Chondrocyte (in vitro differentiated cells): ENCODE data around the gene RBL1. TPM values are rescaled to one million over a fixed set of nuclear protein-coding genes. Genes with fewer than 3 reads are reported as not detected.

Source experiments
- DNase-seq: peaks from one replicate; pipeline ENCODE4 v3.0.0; 2021; ENCODE audit warnings: mixed read lengths, low spot score
- H3K27ac Mint-ChIP-seq: one replicate; pipeline ENCODE4 v1.8.0; 2021; ENCODE audit warnings: mild to moderate bottlenecking, moderate library complexity, mixed read lengths; ENCODE audit not compliant: unreplicated experiment
- H3K27me3 Mint-ChIP-seq: 2 replicates; pipeline ENCODE4 v1.8.0; 2021; ENCODE audit warnings: low read depth, mixed read lengths
- H3K36me3 Mint-ChIP-seq: 2 replicates; pipeline ENCODE4 v1.8.0; 2021; ENCODE audit warnings: low read depth, mixed read lengths
- H3K4me1 Mint-ChIP-seq: 2 replicates; pipeline ENCODE4 v1.8.0; 2021; ENCODE audit warnings: low read depth, mild to moderate bottlenecking, mixed read lengths
- H3K4me3 Mint-ChIP-seq: one replicate; pipeline ENCODE4 v1.8.0; 2021; ENCODE audit warnings: mild to moderate bottlenecking, moderate library complexity, mixed read lengths; ENCODE audit not compliant: unreplicated experiment
- H3K9me3 Mint-ChIP-seq: 2 replicates; pipeline ENCODE4 v1.8.0; 2021; ENCODE audit warnings: low read depth, mixed read lengths
- long read RNA-seq: library from polyadenylated mRNA; stranded (forward); transcript quantifications from one replicate; pipeline ENCODE4 v2.0.0, GENCODE V29; 2021
- total RNA-seq: library from RNA; stranded (reverse); gene quantifications from 3 replicates; pipeline ENCODE4 v1.2.1, GENCODE V29; 2021
- TF ChIP-seq, protein P1 (sequence below): fragments of 200-600 bp; sonication (generic); IDR thresholded peaks from 2 replicates; pipeline ENCODE4 v1.5.0; 2021; ENCODE audit warnings: antibody characterized with exemption, mild to moderate bottlenecking, moderate library complexity

Gene RBL1, protein sequence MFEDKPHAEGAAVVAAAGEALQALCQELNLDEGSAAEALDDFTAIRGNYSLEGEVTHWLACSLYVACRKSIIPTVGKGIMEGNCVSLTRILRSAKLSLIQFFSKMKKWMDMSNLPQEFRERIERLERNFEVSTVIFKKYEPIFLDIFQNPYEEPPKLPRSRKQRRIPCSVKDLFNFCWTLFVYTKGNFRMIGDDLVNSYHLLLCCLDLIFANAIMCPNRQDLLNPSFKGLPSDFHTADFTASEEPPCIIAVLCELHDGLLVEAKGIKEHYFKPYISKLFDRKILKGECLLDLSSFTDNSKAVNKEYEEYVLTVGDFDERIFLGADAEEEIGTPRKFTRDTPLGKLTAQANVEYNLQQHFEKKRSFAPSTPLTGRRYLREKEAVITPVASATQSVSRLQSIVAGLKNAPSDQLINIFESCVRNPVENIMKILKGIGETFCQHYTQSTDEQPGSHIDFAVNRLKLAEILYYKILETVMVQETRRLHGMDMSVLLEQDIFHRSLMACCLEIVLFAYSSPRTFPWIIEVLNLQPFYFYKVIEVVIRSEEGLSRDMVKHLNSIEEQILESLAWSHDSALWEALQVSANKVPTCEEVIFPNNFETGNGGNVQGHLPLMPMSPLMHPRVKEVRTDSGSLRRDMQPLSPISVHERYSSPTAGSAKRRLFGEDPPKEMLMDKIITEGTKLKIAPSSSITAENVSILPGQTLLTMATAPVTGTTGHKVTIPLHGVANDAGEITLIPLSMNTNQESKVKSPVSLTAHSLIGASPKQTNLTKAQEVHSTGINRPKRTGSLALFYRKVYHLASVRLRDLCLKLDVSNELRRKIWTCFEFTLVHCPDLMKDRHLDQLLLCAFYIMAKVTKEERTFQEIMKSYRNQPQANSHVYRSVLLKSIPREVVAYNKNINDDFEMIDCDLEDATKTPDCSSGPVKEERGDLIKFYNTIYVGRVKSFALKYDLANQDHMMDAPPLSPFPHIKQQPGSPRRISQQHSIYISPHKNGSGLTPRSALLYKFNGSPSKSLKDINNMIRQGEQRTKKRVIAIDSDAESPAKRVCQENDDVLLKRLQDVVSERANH
- 4.5 to 7.5 TPM (median 5.0 TPM) in 3 replicates for total RNA-seq
- long read RNA-seq, partial matches to known transcripts: 4 of 6 reads
- long read RNA-seq, other reads (novel, unspliced or antisense): 2 of 6 reads

DNA sequence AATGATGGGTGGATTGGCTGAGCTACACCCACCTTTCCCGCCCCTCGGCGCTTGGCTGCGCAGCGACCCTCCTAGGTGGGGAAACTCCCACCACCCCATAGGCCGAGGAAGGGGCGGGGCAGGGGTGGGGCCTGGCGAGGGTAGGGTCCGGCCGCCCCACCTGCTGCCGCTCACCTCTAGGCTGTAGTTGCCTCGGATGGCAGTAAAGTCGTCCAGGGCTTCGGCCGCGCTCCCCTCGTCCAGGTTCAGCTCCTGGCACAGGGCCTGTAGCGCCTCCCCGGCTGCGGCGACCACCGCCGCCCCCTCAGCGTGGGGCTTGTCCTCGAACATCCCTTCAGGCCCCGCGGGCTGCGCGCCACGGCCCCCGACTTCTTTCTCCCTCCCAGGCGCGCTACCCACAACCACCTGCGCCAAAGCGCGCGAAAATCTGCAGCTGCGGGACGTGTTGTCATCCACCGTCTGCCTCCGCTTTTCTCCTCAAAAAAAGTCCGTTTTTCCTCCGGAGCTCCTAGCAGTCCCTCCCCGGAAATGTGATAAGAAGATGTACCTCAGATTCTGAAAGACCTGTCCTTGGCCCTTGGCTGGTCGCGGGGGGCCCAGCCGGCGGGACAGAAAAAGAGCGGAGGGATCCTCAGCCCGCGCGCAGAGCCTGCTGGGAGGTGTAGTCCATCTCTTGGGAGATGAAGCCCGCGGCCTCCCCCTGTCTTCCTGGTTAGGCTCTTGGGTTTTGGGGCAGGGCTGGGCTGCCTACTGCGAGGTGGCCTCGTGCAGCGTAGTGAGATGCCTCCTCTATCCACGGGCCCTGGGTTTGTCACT is at the start of gene RBL1:
RBL1 (minus strand) TSS at position 399 of the 816 bp plus-strand sequence; CDS start at position 330, 69 bp downstream.
- TF ChIP-seq, protein P1, sequence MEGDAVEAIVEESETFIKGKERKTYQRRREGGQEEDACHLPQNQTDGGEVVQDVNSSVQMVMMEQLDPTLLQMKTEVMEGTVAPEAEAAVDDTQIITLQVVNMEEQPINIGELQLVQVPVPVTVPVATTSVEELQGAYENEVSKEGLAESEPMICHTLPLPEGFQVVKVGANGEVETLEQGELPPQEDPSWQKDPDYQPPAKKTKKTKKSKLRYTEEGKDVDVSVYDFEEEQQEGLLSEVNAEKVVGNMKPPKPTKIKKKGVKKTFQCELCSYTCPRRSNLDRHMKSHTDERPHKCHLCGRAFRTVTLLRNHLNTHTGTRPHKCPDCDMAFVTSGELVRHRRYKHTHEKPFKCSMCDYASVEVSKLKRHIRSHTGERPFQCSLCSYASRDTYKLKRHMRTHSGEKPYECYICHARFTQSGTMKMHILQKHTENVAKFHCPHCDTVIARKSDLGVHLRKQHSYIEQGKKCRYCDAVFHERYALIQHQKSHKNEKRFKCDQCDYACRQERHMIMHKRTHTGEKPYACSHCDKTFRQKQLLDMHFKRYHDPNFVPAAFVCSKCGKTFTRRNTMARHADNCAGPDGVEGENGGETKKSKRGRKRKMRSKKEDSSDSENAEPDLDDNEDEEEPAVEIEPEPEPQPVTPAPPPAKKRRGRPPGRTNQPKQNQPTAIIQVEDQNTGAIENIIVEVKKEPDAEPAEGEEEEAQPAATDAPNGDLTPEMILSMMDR: peak; percentile 56
- DNase-seq: no peak
- Mint-ChIP-seq H3K27me3 (no peaks in the 10 kb centered on the region), H3K9me3 (no peaks in the 10 kb centered on the region), H3K36me3 (no peaks in the 10 kb centered on the region), H3K27ac (peak within 1 kb of the TSS; percentile 97), H3K4me1 (peaks cover 14% of the 10 kb centered on the region), H3K4me3 (peak within 1 kb of the TSS; percentile 99)

DNA sequence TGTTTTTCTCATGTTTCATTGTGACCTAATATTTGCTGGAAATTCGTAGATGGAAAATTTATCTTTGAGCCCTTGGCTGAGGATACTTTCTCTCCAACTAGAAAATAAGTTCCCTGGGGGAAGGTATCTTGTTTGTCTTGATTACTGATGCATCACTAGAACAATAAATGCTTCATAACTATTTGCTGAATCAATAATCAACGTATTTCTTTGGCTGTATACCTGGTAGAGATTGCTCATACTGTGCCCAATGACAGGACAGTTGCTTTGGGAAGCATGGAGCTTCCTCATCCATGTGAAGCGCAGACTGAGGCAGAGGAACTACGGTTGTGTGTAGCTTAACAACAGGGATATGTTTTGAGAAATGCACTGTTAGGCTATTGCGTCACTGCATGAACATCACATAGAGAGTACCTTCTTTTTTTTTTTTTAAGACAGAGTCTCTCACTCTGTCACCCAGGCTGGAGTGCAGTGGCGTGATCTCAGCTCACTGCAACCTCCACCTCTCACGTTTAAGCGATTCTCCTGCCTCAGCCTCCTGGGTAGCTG is 49.1 kb upstream of the RBL1 start:
- Mint-ChIP-seq H3K27ac (no peak overlapping the region), H3K36me3 (peaks cover 1% of the 10 kb centered on the region), H3K27me3 (no peaks in the 10 kb centered on the region), H3K4me3 (no peak overlapping the region), H3K9me3 (no peaks in the 10 kb centered on the region), H3K4me1 (peaks cover 7% of the 10 kb centered on the region)
- TF ChIP-seq, protein P1: no peak
- DNase-seq: no peak

DNA sequence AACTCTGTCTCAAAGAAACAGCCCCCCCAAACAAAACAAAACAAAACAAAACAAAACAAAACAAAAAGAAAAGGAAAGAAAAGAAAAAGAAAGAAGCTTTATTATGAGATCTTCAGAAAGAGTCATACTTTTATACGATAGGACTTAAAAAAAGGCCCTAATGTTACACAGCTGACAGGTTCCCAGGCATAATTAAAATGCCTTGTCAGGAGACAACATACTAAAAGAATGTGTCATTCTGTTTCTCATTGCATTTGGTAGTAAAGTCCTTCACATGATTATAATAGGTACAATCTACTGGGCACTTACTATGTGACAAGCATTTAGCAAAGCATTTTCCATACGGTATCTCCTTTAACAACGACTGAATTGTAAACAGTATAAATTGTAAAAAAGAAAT is 46.9 kb upstream of the RBL1 start:
- DNase-seq: no peak
- H3K27me3 Mint-ChIP-seq: no peaks in the 10 kb centered on the region
- H3K9me3 Mint-ChIP-seq: no peaks in the 10 kb centered on the region
- no peak overlapping the region for H3K4me3 Mint-ChIP-seq
- TF ChIP-seq, protein P1: no peak
- H3K36me3 Mint-ChIP-seq: peaks cover 1% of the 10 kb centered on the region
- H3K4me1 Mint-ChIP-seq: peaks cover 7% of the 10 kb centered on the region
- H3K27ac Mint-ChIP-seq: peak overlapping the region; percentile 86

DNA sequence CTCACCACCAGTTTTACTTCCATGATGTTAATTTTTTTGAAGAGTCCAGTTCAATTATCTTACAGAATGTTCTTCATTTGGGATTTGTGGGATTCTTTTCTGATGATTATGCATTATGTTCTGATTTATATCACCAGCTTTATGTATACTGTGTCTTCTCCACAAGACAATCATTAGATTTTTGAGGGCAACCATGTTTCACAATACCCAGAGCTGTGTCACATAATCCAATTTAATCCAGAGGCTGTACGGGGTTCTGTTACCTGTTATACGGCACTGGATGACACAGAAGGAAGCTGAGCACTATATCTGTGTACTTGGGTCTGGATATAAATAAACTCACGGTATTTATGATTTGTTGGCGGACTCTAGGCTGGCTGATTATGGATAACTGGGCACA is 41.8 kb upstream of the RBL1 start:
- TF ChIP-seq, protein P1: no peak
- Mint-ChIP-seq H3K36me3 (peaks cover 2% of the 10 kb centered on the region), H3K27ac (no peak overlapping the region), H3K4me3 (no peak overlapping the region), H3K4me1 (peaks cover 2% of the 10 kb centered on the region), H3K27me3 (peaks cover 2% of the 10 kb centered on the region), H3K9me3 (no peaks in the 10 kb centered on the region)
- DNase-seq: no peak
